Activated T-cell treated with anti-CD3 and anti-CD28 coated beads for 1 hour (primary cell): ENCODE measurements around the gene NEDD9.

Experiments
- DNase-seq: peaks from one replicate; pipeline ENCODE4 v3.0.0-alpha.2; 2020; ENCODE audit warnings: low read depth

Gene NEDD9

GRCh38 chr6:11177271-11177670 is 55.2 kb downstream of the NEDD9 start:
- DNase-seq: no peak

- DNase-seq: no peak
These were observed 58.2 kb downstream of the NEDD9 start for GRCh38 chr6:11174242-11174611.

- peak; percentile 87 for DNase-seq
These were observed 59.8 kb downstream of the NEDD9 start for GRCh38 chr6:11172501-11173327.

- no peak for DNase-seq
These were observed 60.5 kb downstream of the NEDD9 start for GRCh38 chr6:11171952-11172351.

- no peak for DNase-seq
These were observed 64.3 kb downstream of the NEDD9 start for GRCh38 chr6:11168091-11168635.

- no peak for DNase-seq
These were observed 65.5 kb downstream of the NEDD9 start for GRCh38 chr6:11166948-11167347.

GRCh38 chr6:11164717-11165646 is 67.5 kb downstream of the NEDD9 start:
- DNase-seq: no peak

GRCh38 chr6:11163932-11164331 is 68.5 kb downstream of the NEDD9 start:
- no peak for DNase-seq

GRCh38 chr6:11162262-11162661 is 70.2 kb downstream of the NEDD9 start:
- DNase-seq: no peak

GRCh38 chr6:11161031-11161956 is 71.2 kb downstream of the NEDD9 start:
- DNase-seq: no peak

- DNase-seq: no peak
These were observed 72.3 kb downstream of the NEDD9 start for GRCh38 chr6:11160199-11160598.

- DNase-seq: no peak
These were observed 76.9 kb downstream of the NEDD9 start for GRCh38 chr6:11155589-11155988.

- no peak for DNase-seq
These were observed 79.0 kb downstream of the NEDD9 start for GRCh38 chr6:11153447-11153846.

- DNase-seq: no peak
These were observed 79.9 kb downstream of the NEDD9 start for GRCh38 chr6:11152581-11152980.

GRCh38 chr6:11151488-11151887 is 81.0 kb downstream of the NEDD9 start:
- DNase-seq: no peak

- no peak for DNase-seq
These were observed 82.9 kb downstream of the NEDD9 start for GRCh38 chr6:11149551-11149950.

- DNase-seq: no peak
These were observed 86.2 kb downstream of the NEDD9 start for GRCh38 chr6:11146117-11146826.

GRCh38 chr6:11144393-11144851 is 88.0 kb downstream of the NEDD9 start:
- peak; percentile 57 for DNase-seq

- DNase-seq: no peak
These were observed 88.8 kb downstream of the NEDD9 start for GRCh38 chr6:11143394-11144371.
